Stimulated activated CD8-positive, alpha-beta memory T cell treated with anti-CD3 and anti-CD28 coated beads, Interleukin-2, amount 100 ng/mL, for 48 hours (primary cell): ENCODE data around the gene DNAJC18.
"Not testable (repeated sequence)": the region's sequence is repeated elsewhere in the genome, so short reads cannot be mapped to it uniquely, and the experiment has no call there.

Source experiments
- DNase-seq, 2 donors: peaks; one replicate each; pipeline ENCODE4 v3.0.0-alpha.2; 2020; ENCODE audit warnings: low read depth in 2 of 2

Gene DNAJC18

DNA sequence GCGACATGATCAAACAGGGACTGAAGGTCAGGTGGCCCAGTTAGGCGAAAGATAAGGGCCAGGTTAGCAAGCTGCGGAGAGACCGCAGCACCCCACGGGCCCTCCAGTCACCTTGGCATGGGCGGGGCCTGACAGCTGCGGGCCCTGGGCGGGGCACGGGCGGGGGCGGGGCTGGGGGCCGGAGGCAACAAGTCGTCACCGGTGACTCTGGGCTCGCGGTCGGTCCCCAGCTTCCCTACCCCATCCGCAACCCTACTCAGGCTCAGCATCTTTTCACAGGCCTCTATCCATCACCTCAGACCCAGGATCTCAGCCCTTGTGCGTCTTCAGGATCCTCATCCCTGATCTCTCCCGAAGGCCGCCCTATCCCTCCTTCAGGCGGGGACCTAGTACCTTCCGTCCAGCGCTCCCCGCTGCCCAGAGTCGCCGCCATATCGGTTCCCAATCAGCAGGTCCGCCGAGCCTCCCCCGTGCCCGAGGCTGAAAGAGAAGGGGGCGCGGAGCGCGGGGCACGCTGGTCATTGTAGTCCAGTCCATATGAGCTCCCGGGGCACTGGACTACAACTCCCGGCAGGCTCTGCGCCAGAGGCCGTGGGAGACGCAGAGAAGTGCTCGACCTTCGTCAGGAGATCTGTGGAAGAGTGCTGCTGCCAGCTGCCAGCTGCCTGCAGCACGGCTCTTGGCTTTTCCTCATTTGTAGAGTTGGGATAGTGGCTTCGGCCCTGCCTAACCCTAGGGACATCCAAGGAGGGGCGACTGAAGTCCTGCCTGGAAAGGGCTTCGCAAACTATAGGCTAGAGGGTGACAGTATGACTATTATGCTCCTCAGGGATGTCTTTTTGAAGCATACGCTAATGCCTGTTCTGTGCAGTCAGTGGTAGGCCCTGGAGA lies at the start of gene DNAJC18:
TSS of gene DNAJC18 (minus strand) at position 513 of the 891 bp plus-strand sequence. CDS start at position 433, 80 bp downstream.
- DNase-seq = peak; percentile 81 to 90

DNA sequence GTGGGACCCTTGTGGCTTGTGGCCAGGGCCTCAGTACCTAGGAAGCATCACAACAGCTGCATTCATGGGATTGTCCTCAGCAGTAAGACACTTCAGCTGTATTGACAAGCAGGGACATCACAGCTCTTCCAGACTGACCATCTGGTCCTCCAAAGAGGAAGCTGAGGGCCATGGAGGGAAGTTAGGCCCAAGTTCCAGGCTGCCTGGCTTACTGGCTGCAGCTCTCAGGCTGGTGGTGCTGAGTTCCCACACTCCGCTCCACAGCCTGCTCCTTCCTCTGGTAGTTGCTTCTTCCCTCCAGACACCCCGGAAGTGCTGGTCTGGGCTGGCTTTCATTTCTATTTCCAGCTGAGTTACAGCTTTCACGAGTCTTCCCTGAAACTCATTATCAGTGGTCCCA lies 48.9 kb upstream of the DNAJC18 start:
- DNase-seq = no peak

- no peak for DNase-seq
These were observed 46.9 kb upstream of the DNAJC18 start for GRCh38 chr5:139486201-139486600.

GRCh38 chr5:139482890-139483208 lies 43.5 kb upstream of the DNAJC18 start:
- not testable (repeated sequence) for DNase-seq

DNA sequence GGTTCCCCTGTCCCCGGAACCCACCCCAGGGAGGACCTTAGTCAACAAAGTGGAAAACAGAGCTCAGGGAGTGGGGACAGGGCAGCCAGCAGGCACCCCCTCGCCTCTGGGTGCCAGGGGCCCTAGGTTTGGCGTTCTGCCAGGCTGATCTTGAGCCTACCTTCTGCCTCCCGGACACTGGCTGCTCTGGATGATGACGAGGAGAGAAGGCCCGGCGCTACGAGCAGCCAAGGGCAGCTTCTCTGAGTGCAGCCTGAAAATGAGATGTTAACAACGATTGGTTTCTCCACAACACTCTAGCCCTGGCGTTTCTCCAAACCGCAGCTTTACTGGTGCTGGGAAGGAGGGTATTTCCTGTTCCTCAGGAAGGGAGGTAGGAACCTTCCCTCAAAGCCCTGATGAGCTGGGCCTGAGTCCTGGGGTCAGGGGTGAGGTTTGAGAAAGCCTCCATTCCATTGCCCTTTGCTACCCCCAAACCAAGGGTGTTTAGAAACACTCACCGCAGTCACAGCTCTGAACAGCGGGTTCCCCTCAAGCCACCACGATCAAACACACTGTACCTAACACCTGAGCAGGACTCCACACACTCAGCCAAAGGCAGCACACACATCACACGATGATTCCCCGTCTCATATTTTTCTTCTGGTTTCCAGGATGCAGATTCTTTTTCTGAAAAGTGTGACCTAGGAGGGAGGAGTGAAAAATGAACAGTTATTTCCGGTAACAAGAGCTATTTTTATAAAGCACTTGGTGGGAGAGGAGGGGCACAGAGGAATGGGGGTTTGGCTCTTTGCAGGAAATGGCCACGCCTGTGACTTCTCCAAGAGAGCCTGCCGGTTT lies 42.9 kb upstream of the DNAJC18 start, which contains the start of gene STING1:
TSS of gene STING1 (minus strand) at position 709 of the 840 bp plus-strand sequence. CDS start 1,054 bp downstream, outside the sequence.
- peak; percentile 28 to 58 for DNase-seq

DNA sequence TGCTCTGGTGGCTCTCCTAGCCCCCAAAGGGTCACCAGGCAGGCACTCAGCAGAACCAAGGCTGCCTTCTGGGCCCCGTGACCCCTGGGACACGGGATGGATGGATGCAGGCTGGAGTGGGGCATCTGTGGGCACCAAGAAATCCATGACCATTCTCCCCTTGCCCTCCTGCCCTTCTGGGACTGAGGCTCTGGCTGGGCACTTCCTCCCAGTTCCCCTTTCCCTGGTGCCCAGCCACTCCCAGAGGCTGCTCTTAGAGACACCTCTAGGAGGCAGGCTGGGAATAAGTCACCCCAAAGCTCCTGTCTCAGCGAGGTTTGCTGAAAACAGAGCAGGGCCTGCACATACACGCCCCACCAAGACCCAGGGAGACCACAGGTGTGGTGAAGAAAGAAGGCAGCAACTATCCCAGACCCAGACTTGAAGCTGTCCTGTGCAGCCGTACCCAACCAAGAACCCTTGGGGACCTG lies 42.3 kb upstream of the DNAJC18 start:
- no peak for DNase-seq

DNA sequence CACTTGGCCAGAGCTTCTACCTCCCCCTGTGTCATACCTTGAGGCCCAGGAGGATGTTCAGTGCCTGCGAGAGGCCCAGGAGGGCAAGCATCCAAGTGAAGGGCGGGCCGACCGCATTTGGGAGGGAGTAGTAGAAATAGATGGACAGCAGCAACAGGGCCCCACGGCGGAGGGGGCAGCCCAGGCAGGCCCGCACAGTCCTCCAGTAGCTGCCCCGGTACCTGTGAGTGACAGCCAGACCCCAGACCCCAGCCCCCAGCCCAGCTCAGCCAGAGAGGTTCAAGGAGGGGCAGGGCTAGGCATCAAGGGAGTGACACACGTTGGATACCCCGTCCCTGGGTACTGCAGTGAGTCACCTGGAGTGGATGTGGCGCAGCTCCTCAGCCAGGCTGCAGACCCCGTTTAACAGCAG lies 41.8 kb upstream of the DNAJC18 start:
- no peak for DNase-seq

DNA sequence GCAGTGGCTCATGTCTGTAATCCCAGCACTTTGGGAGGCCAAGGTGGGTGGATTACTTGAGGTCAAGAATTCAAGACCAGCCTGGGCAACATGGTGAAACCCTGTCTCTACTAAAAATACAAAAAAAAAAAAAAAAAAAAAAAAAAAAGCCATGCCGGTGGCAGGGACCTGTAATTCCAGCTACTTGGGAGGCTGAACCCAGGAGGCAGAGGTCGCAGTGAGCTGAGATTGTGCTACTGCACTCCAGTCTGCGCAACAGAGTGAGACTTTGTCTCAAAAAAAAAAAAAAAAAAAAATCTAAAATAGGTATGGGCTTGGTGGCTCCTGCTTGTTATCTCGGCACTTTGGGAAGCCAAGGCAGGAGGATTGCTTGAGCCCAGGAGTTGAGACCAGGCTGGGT lies 40.4 kb upstream of the DNAJC18 start:
- not testable (repeated sequence) for DNase-seq

GRCh38 chr5:139478657-139479423 lies 39.5 kb upstream of the DNAJC18 start:
- DNase-seq = not testable (repeated sequence)

DNA sequence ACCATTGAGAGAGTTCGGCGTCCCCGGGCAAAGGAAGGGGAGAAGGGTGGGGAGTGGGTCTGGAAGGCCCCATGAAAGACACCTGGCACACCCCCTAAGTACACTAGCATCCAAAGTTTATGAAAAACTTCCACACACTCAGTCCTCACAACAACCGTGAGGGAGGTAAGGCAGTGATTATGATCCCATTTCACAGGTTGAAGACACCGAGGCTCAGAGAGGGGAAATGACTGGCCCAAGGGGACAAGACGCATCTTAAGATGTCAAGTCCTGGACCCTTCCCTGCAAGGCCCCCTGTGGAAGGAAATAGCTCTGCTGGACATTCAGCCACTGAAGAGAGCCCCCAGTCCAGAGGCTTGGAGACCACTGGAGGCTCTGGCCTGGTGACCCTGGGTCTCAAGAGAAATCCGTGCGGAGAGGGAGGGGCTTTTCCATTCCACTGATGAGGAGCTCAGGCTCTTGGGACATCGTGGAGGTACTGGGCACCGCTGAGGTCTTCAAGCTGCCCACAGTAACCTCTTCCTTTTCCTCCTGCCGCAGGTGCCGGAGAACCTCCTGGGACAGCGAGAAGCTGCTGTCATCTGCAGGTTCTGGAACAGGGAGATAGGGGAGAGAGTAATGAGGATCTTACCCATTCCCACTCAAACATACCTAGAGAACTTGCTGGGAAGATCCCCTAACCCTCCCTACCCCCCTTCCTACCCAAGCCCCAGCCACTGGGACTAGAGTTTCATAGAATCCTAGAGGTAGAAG lies 36.7 kb upstream of the DNAJC18 start:
- no peak for DNase-seq

DNA sequence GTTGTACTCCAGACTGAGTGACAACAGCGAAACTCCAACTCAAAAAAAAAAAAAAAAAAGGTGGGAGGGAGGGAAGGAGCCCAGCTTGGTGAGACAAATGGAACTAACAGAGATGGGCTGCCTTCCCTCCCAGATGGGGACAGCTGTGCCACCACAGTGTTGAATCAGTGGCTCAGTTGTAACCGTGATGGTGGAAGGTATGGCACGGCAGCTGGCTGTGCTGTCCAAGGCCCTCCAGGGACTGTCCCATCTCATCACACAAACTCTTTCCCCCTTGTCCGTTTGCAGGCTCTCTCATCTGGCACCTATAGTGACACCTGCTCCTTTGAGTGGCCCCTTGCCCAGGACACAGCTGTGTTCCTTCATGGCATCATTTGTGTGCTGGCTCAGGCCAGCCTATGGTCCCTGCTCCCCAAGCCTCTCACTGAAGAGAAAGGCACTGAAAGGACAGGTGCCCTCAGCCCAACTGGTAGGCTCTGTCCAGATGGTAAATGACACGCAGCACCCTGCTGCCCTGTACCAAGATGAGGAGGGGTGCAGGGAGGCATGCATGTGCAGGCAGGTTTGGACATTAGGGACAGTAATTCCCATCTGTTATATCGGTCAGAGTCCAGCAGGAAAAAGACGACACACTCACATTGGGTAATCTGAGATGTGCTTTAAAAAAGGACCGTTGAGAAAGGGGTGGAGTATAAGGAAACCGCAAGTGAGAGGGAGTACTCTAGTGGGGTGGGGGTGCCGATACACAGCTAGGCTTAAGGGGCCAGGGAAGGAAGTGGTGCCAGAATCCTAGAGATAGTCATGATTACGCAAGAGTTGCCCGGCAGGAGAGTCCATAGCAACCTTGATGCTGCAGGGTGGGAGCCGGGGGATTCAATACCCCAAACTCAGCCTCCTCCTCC lies 35.8 kb upstream of the DNAJC18 start:
- DNase-seq = no peak

DNA sequence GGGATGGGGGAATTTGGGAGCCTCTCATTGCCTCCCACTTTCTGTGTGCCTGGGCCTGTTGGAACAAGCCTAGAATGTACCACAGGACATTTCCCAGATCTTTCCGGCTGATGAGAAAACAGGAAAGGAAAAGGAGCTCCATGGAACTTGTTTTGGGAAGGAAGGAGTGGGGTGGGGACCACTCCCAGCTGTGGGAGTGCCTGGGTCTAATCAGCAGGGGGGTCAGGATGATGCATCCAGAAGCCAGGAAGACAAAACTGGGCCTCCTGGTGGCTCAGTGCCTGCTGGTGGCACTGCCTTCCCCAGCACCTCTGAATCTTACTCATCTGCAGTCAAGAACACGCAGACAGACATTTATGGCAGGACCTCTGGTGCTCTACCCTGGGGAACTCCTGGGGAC lies 34.2 kb upstream of the DNAJC18 start:
- no peak for DNase-seq

DNA sequence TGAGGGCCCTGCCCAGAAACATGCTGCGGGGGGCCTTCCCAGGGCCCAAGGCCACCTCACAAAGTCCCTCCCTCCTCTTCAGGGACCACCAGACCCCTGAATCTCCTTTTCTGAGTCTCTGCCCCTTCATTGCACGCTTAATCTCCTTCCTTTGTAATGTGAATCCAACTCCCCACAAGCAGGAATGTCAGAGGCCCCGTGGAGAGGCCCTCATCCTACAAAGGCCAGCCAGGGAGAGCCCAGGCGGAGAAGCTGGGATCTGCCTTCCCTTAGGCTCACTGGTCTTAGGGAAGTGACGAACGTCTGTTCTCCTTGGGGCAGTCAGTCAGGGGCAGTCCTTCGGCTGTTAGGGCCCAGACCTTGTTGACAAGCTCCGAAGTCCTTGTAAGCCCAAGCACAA lies 33.8 kb upstream of the DNAJC18 start:
- DNase-seq = no peak

GRCh38 chr5:139472386-139473030 lies 33.2 kb upstream of the DNAJC18 start:
- DNase-seq = no peak

DNA sequence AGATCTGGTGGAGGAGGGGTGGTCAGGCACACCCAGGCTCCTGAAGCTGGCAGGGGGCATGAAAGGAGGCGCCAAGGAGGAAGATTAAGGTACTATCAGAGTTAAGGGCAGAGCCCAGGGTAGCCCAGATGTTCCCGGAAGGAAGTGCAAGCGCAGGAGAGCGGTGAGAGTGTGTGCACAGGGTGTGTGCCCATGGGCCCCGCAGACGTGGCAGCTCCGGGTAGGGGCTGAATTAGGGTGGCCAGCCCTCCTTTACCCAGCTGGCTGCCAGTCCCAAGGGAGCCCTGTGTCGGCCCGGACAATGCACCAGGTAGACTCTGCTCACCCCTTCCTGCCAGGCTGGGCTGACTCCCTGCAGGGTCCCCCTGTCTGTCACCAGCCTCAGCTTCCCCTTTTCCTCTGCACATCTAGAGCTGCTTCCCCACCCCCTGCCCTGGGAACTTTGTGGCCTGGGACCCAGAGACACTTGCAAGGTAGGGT lies 31.5 kb upstream of the DNAJC18 start, which contains the start of gene SMIM33:
TSS of gene SMIM33 (plus strand) at position 184 of the 480 bp plus-strand sequence. CDS start at position 302, 118 bp downstream.
- DNase-seq = no peak

DNA sequence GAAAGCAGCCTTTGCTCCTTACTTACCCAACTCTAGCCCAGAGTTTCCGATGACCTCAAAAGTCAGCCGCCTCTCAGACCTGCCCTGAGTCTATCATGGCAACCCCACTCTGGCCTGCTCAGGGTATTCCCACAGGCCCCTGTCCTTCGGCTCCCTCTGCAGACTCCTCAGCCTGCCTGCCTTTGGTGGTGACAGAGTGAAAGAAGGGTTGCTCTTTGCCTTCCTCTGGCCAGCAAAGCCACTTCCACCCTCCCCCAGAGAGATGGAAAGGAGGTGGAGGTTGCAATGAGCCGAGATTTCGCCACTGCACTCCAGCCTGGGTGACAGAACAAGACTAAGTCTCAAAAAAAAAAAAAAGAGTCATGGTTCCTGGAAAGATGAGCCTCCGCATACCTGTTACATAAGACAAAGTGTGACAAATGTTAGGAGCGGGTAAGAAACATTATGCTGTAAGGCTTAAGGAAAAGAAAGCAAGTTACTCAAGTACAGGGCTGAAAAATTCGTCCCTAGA lies 29.2 kb upstream of the DNAJC18 start:
- no peak for DNase-seq

GRCh38 chr5:139462586-139463276 lies 23.4 kb upstream of the DNAJC18 start, which contains the start of gene ECSCR:
TSS of gene ECSCR (minus strand) at chr5:139462743. CDS start at chr5:139462670, 73 bp downstream.
- no peak for DNase-seq

DNA sequence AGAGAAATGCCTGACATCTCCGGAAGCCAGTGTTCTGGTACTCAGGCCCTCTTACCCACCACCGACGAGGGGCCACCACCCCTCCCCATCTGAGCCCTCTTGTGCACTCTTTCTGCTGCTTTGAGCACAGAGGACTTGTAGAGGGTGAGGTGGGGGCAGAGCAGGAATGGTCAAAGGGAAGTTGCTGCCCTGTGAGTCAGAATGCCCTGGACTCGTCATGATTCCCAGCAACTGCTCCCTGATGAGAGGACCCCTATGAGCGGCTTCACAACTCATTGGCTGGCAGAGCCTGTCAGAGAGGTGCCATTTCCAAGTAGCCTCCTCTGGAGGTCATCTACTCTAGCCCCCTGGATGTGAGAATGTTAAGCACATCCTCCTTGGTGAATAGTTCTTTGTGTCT lies 22.4 kb upstream of the DNAJC18 start:
- no peak for DNase-seq
